ENCODE measurements around the gene SCAI. TPM values are rescaled to one million over a fixed set of nuclear protein-coding genes. Genes with fewer than 3 reads are reported as not detected.
"Not testable (repeated sequence)": the region's sequence is repeated elsewhere in the genome, so short reads cannot be mapped to it uniquely, and the experiment has no call there.

The SCAI gene
- total RNA-seq, 1 experiment from 2014 or later: 4.7 TPM

- Histone ChIP-seq H3K36me3 (no peaks in the 10 kb centered on the region), H3K9me3 (replicated peaks) (no peaks in the 10 kb centered on the region), H3K4me1 (replicated peaks) (no peaks in the 10 kb centered on the region), H3K4me3 (no peak overlapping the region), H3K27me3 (replicated peaks) (no peaks in the 10 kb centered on the region), H3K27ac (no peak overlapping the region)
- no peak for DNase-seq (ENCODE audit: low read depth in 1 of 2, low spot score in 2 of 2)
Measured at GRCh38 chr9:124983698-124984097, 159.6 kb downstream of the SCAI start.

DNA sequence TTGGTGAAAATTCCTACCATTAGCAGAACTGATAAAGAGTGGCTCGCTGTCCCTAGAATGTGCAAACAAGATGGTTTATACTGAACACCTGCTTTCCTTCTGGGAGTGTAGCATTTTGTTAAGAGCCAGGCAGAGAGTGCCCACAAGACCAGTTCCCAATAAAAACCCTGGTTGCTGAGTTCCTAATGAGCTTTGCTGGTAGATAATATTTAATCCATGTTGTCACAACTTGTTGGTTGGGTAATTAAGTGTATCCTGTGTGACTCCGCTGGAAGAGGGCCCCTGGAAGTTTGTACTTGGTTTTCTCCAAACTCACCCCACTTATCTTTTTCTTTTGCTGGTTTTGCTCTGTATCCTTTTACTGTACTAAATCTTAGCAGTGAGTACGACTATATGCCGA lies 162.9 kb downstream of the SCAI start:
- Histone ChIP-seq H3K36me3 (no peaks in the 10 kb centered on the region), H3K27ac (no peak overlapping the region), H3K4me1 (replicated peaks) (no peaks in the 10 kb centered on the region), H3K4me3 (no peak overlapping the region), H3K27me3 (replicated peaks) (no peaks in the 10 kb centered on the region), H3K9me3 (replicated peaks) (no peaks in the 10 kb centered on the region)
- no peak for DNase-seq (ENCODE audit: low read depth in 1 of 2, low spot score in 2 of 2)

DNA sequence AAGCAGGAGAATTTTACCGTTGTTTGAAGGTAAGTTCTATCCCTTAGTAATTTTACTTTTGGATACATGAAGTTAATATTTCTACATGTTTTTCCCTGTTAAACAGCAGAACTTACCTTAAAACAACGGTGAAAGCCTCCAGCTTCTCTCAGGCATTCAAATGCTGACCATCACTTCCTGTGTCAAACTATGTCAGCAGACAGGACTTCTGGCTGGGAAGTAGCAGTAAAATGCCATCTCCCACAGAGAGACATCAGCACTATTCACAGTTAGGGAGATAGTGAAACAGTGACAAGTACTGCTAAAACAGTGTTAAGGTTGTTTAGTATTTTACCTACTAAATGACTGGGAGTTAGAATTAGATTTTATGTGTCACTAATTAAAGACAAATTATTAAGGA lies 168.2 kb downstream of the SCAI start:
- H3K27me3 ChIP-seq (replicated peaks): no peaks in the 10 kb centered on the region
- H3K36me3 ChIP-seq: no peaks in the 10 kb centered on the region
- H3K27ac ChIP-seq: no peak overlapping the region
- H3K4me1 ChIP-seq (replicated peaks): no peaks in the 10 kb centered on the region
- no peak overlapping the region for H3K4me3 ChIP-seq
- no peaks in the 10 kb centered on the region for H3K9me3 ChIP-seq (replicated peaks)
- DNase-seq (ENCODE audit: low read depth in 1 of 2, low spot score in 2 of 2): no peak

GRCh38 chr9:124973807-124974206 lies 169.5 kb downstream of the SCAI start:
- H3K36me3 ChIP-seq: no peaks in the 10 kb centered on the region
- no peak for DNase-seq (ENCODE audit: low read depth in 1 of 2, low spot score in 2 of 2)
- H3K27me3 ChIP-seq (replicated peaks): no peaks in the 10 kb centered on the region
- H3K9me3 ChIP-seq (replicated peaks): no peaks in the 10 kb centered on the region
- H3K27ac ChIP-seq: no peak overlapping the region
- H3K4me3 ChIP-seq: no peak overlapping the region
- H3K4me1 ChIP-seq (replicated peaks): no peaks in the 10 kb centered on the region

GRCh38 chr9:124972241-124972770 lies 171.0 kb downstream of the SCAI start:
- H3K9me3 ChIP-seq (replicated peaks): no peaks in the 10 kb centered on the region
- no peak overlapping the region for H3K27ac ChIP-seq
- no peak for DNase-seq (ENCODE audit: low read depth in 1 of 2, low spot score in 2 of 2)
- H3K4me1 ChIP-seq (replicated peaks): no peaks in the 10 kb centered on the region
- H3K4me3 ChIP-seq: no peak overlapping the region
- no peaks in the 10 kb centered on the region for H3K27me3 ChIP-seq (replicated peaks)
- no peaks in the 10 kb centered on the region for H3K36me3 ChIP-seq

GRCh38 chr9:124969401-124969800 lies 173.9 kb downstream of the SCAI start:
- H3K36me3 ChIP-seq: no peaks in the 10 kb centered on the region
- no peak overlapping the region for H3K27ac ChIP-seq
- no peaks in the 10 kb centered on the region for H3K9me3 ChIP-seq (replicated peaks)
- DNase-seq (ENCODE audit: low read depth in 1 of 2, low spot score in 2 of 2): no peak
- no peaks in the 10 kb centered on the region for H3K27me3 ChIP-seq (replicated peaks)
- no peak overlapping the region for H3K4me3 ChIP-seq
- H3K4me1 ChIP-seq (replicated peaks): no peaks in the 10 kb centered on the region

DNA sequence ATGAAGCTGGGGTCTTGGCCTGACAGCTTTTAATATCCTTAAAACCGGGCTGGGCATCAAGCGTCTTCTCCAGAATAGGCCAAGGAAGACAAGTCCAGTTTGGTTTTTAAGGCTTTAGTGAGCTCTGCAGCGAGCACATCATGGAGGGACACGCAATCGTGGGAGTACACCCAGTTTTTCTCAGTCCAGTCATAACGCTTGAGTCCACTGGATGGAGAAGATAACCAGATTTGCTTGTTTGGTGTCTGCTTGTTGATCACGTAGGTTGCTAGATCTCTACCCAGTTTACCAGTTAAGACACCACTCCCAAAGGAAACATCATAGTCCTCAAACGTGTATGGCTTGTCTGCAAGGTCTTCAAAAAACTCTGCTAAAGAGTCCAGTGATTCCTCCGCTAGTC lies 175.1 kb downstream of the SCAI start:
- DNase-seq (ENCODE audit: low read depth in 1 of 2, low spot score in 2 of 2): no peak
- H3K27me3 ChIP-seq (replicated peaks): no peaks in the 10 kb centered on the region
- H3K27ac ChIP-seq: no peak overlapping the region
- H3K4me1 ChIP-seq (replicated peaks): no peaks in the 10 kb centered on the region
- H3K4me3 ChIP-seq: no peak overlapping the region
- no peaks in the 10 kb centered on the region for H3K9me3 ChIP-seq (replicated peaks)
- H3K36me3 ChIP-seq: no peaks in the 10 kb centered on the region

GRCh38 chr9:124965775-124966568 lies 177.4 kb downstream of the SCAI start:
- DNase-seq (ENCODE audit: low read depth in 1 of 2, low spot score in 2 of 2); H3K4me1 ChIP-seq (replicated peaks); H3K27ac ChIP-seq; H3K27me3 ChIP-seq (replicated peaks); H3K9me3 ChIP-seq (replicated peaks); H3K36me3 ChIP-seq; H3K4me3 ChIP-seq: not testable (repeated sequence)

DNA sequence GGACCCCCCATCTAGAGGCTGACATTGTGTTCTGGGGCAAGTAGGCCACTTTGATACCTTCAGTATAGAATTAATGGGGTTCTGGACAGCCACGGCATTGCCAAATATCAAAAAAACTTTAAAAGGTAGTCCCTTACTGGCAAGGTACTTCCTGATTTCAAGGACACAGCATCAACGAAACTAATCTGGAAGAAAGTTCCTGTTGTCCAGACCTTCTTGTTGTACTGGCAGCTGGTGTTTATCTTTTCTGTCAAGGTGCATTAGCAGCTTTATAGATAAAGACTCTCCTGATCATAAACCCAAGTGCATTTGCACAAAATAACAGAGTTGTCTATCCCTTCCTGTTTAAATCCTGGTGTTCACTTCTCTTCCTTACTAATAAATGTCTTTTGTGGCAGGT lies 178.7 kb downstream of the SCAI start:
- no peak for DNase-seq (ENCODE audit: low read depth in 1 of 2, low spot score in 2 of 2)
- H3K36me3 ChIP-seq: no peaks in the 10 kb centered on the region
- peaks cover 3% of the 10 kb centered on the region; the same call in 1 of the 2 replicates for H3K4me1 ChIP-seq (replicated peaks)
- no peak overlapping the region for H3K4me3 ChIP-seq
- no peaks in the 10 kb centered on the region for H3K27me3 ChIP-seq (replicated peaks)
- H3K27ac ChIP-seq: no peak overlapping the region
- no peaks in the 10 kb centered on the region for H3K9me3 ChIP-seq (replicated peaks)

GRCh38 chr9:124964056-124964455 lies 179.3 kb downstream of the SCAI start:
- H3K4me3 ChIP-seq: no peak overlapping the region
- DNase-seq (ENCODE audit: low read depth in 1 of 2, low spot score in 2 of 2): no peak
- H3K4me1 ChIP-seq (replicated peaks): peaks cover 3% of the 10 kb centered on the region; the same call in 1 of the 2 replicates

GRCh38 chr9:124960409-124960752 lies 182.9 kb downstream of the SCAI start:
- Histone ChIP-seq H3K27me3 (replicated peaks) (no peaks in the 10 kb centered on the region), H3K27ac (peak overlapping the region; percentile 53), H3K36me3 (no peaks in the 10 kb centered on the region), H3K4me1 (replicated peaks) (peaks cover 3% of the 10 kb centered on the region; the same call in 1 of the 2 replicates), H3K4me3 (no peak overlapping the region), H3K9me3 (replicated peaks) (no peaks in the 10 kb centered on the region)
- no peak for DNase-seq (ENCODE audit: low read depth in 1 of 2, low spot score in 2 of 2)

More at GRCh38 chr9:124964056-124964455, 179.3 kb downstream of the SCAI start:
- no peaks in the 10 kb centered on the region for H3K27me3 ChIP-seq (replicated peaks)
- no peaks in the 10 kb centered on the region for H3K9me3 ChIP-seq (replicated peaks)
- no peaks in the 10 kb centered on the region for H3K36me3 ChIP-seq
- H3K27ac ChIP-seq: no peak overlapping the region

DNA sequence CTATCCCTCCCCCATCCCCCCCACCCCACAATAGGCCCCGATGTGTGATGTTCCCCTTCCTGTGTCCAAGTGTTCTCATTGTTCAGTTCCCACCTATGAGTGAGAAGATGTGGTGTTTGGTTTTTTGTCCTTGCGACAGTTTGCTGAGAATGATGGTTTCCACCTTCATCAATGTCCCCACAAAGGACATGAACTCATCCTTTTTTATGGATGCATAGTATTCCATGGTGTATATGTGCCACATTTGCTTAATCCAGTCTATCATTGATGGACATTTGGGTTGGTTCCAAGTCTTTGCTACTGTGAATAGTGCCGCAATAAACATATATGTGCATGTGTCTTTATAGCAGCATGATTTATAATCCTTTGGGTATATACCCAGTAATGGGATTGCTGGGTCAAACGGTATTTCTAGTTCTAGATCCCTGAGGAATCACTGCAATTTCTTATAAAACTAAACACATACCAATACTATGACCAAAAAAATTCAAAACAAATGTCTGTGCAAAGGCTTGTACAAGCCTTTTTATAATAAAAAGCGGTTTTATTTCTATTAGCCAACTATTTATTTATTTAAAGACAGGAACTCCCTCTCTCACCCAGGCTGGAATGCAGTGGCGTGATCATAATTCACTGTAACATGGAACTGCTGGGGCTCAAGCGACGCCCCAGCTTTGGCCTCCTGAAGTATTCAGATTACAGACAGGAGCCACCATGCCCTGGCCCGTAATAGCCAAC lies 183.5 kb downstream of the SCAI start:
- not testable (repeated sequence) for H3K9me3 ChIP-seq (replicated peaks); H3K4me1 ChIP-seq (replicated peaks); H3K36me3 ChIP-seq; H3K4me3 ChIP-seq; H3K27me3 ChIP-seq (replicated peaks)
- H3K27ac ChIP-seq: peak overlapping the region; percentile 53
- DNase-seq (ENCODE audit: low read depth in 1 of 2, low spot score in 2 of 2): peak; percentile 61 to 76

- Histone ChIP-seq H3K4me1 (replicated peaks) (peaks cover 10% of the 10 kb centered on the region; the same call in 1 of the 2 replicates), H3K4me3 (no peak overlapping the region), H3K36me3 (no peaks in the 10 kb centered on the region), H3K9me3 (replicated peaks) (no peaks in the 10 kb centered on the region), H3K27me3 (replicated peaks) (no peaks in the 10 kb centered on the region), H3K27ac (peak overlapping the region; percentile 42; the same call in 1 of the 2 replicates)
- no peak for DNase-seq (ENCODE audit: low read depth in 1 of 2, low spot score in 2 of 2)
Measured at GRCh38 chr9:124954255-124954654, 189.1 kb downstream of the SCAI start.

GRCh38 chr9:124950050-124950718 lies 193.1 kb downstream of the SCAI start:
- Histone ChIP-seq H3K36me3 (no peaks in the 10 kb centered on the region), H3K27ac (no peak overlapping the region), H3K27me3 (replicated peaks) (no peaks in the 10 kb centered on the region), H3K4me1 (replicated peaks) (peaks cover 10% of the 10 kb centered on the region; the same call in 1 of the 2 replicates), H3K9me3 (replicated peaks) (no peaks in the 10 kb centered on the region), H3K4me3 (no peak overlapping the region)
- DNase-seq (ENCODE audit: low read depth in 1 of 2, low spot score in 2 of 2): no peak
